GM19397 (cell line): ENCODE results near the gene HERPUD2.
A peak's percentile ranks its signal among the peaks of the same experiment; 100 is the strongest.

Source experiments
- ATAC-seq: cut with Tn5 transposase; IDR thresholded peaks from one replicate; pipeline ENCODE4 v1.9.1; 2021; ENCODE audit warnings: mild to moderate bottlenecking, moderate library complexity; ENCODE audit not compliant: unreplicated experiment

HERPUD2 gene

GRCh38 chr7:35694784-35695472, at the start of gene HERPUD2:
Gene HERPUD2, minus strand, starts transcription at chr7:35695135. Its CDS starts 805 bp downstream, at chr7:35694330.
- ATAC-seq, result peak; percentile 91

- no peak for ATAC-seq
Observed at GRCh38 chr7:35738889-35739288, 44.0 kb upstream of the HERPUD2 start.

- ATAC-seq, result no peak
Observed at GRCh38 chr7:35736725-35737124, 41.8 kb upstream of the HERPUD2 start.

- no peak for ATAC-seq
Observed at GRCh38 chr7:35735396-35735795, 40.5 kb upstream of the HERPUD2 start.

- no peak for ATAC-seq
Observed at GRCh38 chr7:35734001-35734483, 39.1 kb upstream of the HERPUD2 start.

GRCh38 chr7:35731349-35731748, 36.4 kb upstream of the HERPUD2 start:
- ATAC-seq, result no peak

GRCh38 chr7:35729061-35729783, 34.3 kb upstream of the HERPUD2 start:
- peak; percentile 49 for ATAC-seq

GRCh38 chr7:35728412-35729060, 33.6 kb upstream of the HERPUD2 start:
- ATAC-seq, result no peak

GRCh38 chr7:35727571-35727970, 32.6 kb upstream of the HERPUD2 start:
- ATAC-seq, result no peak

- ATAC-seq, result no peak
Observed at GRCh38 chr7:35726654-35727053, 31.7 kb upstream of the HERPUD2 start.

GRCh38 chr7:35725280-35725680, 30.3 kb upstream of the HERPUD2 start:
- ATAC-seq, result peak; percentile 52

- no peak for ATAC-seq
Observed at GRCh38 chr7:35723011-35723410, 28.1 kb upstream of the HERPUD2 start.

- ATAC-seq, result no peak
Observed at GRCh38 chr7:35722054-35722849, 27.3 kb upstream of the HERPUD2 start.

- ATAC-seq, result no peak
Observed at GRCh38 chr7:35721288-35721687, 26.4 kb upstream of the HERPUD2 start.

- no peak for ATAC-seq
Observed at GRCh38 chr7:35720849-35721248, 25.9 kb upstream of the HERPUD2 start.

GRCh38 chr7:35720032-35720431, 25.1 kb upstream of the HERPUD2 start:
- no peak for ATAC-seq

GRCh38 chr7:35718047-35718446, 23.1 kb upstream of the HERPUD2 start:
- ATAC-seq, result no peak

GRCh38 chr7:35717516-35717915, 22.6 kb upstream of the HERPUD2 start:
- no peak for ATAC-seq

GRCh38 chr7:35717013-35717412, 22.1 kb upstream of the HERPUD2 start:
- no peak for ATAC-seq

- ATAC-seq, result no peak
Observed at GRCh38 chr7:35716038-35716803, 21.3 kb upstream of the HERPUD2 start.
